Measurements from ENCODE around the gene PTPRE.

- TF ChIP-seq CTCF (IDR thresholded peaks at IDR 0.05 in 2 of 3, conservative IDR thresholded peaks at IDR 0.05 in 1 of 3; ENCODE audit: control insufficient read depth in 2 of 3, extremely low read depth in 1 of 3, insufficient read depth in 1 of 3, low read depth in 3 of 3, low read length in 3 of 3), result no peak
- no peak for TF ChIP-seq CHD2 (IDR thresholded peaks at IDR 0.05; ENCODE audit: borderline replicate concordance, low read depth, low read length)
- no peak for TF ChIP-seq RAD21 (IDR thresholded peaks at IDR 0.05; ENCODE audit: insufficient read depth, low read depth, low read length)
- no peak for TF ChIP-seq HDAC6 (IDR thresholded peaks at IDR 0.05; ENCODE audit: unreplicated experiment)
- no peak for TF ChIP-seq SIX5 (IDR thresholded peaks at IDR 0.05; ENCODE audit: low read depth, low read length, severe bottlenecking)
- TF ChIP-seq YY1 (IDR thresholded peaks at IDR 0.05; ENCODE audit: low read depth, low read length), result no peak
- TF ChIP-seq JUNB (IDR thresholded peaks at IDR 0.05), result no peak
- no peak for TF ChIP-seq MAX (IDR thresholded peaks at IDR 0.05; ENCODE audit: low read depth, low read length)
- TF ChIP-seq EZH2 (IDR thresholded peaks at IDR 0.05; ENCODE audit: borderline replicate concordance, control insufficient read depth, low read depth, low read length), result no peak
- no peak for TF ChIP-seq SMAD1 (IDR thresholded peaks at IDR 0.05; ENCODE audit: low read depth, partially characterized antibody)
- no peak for TF ChIP-seq CREM (IDR thresholded peaks at IDR 0.05; ENCODE audit: low read depth)
- no peak for TF ChIP-seq POLR2AphosphoS5 (IDR thresholded peaks at IDR 0.05; ENCODE audit: low read length)
- no peak for TF ChIP-seq SRF (IDR thresholded peaks at IDR 0.05; ENCODE audit: low read depth in 2 of 2, low read length in 2 of 2)
Measured at GRCh38 chr10:127874671-127875448, 32.0 kb upstream of the PTPRE start.
